ENCODE data around the gene IL1RAPL2.
"Not testable (repeated sequence)": the region's sequence is repeated elsewhere in the genome, so short reads cannot be mapped to it uniquely, and the experiment has no call there.

IL1RAPL2 gene

GRCh38 chrX:105101378-105101777 is 535.4 kb downstream of the IL1RAPL2 start:
- no peak overlapping the region for H3K4me3 ChIP-seq (ENCODE audit: low read depth, low read length)
- H3K27me3 ChIP-seq (replicated peaks), result no peaks in the 10 kb centered on the region
- in situ Hi-C loops (cut with HindIII; ENCODE audit: low pct_ligation_motif_present, low sequenced_read_pairs), result no loop called here
- no peak for DNase-seq
- no peaks in the 10 kb centered on the region for H3K36me3 ChIP-seq (replicated peaks)
- no peak for TF ChIP-seq CTCF (IDR thresholded peaks at IDR 0.05; ENCODE audit: low read depth, low read length, missing control alignments)
- no peak overlapping the region for H3K27ac ChIP-seq

- H3K27ac ChIP-seq, result no peak overlapping the region
- H3K36me3 ChIP-seq (replicated peaks), result no peaks in the 10 kb centered on the region
- DNase-seq, result no peak
- H3K27me3 ChIP-seq (replicated peaks), result no peaks in the 10 kb centered on the region
- TF ChIP-seq CTCF (IDR thresholded peaks at IDR 0.05; ENCODE audit: low read depth, low read length, missing control alignments), result no peak
- in situ Hi-C loops (cut with HindIII; ENCODE audit: low pct_ligation_motif_present, low sequenced_read_pairs), result no loop called here
- no peak overlapping the region for H3K4me3 ChIP-seq (ENCODE audit: low read depth, low read length)
Measured at GRCh38 chrX:105109936-105110335, 543.9 kb downstream of the IL1RAPL2 start.

GRCh38 chrX:105114554-105115130 is 548.6 kb downstream of the IL1RAPL2 start:
- H3K36me3 ChIP-seq (replicated peaks), result no peaks in the 10 kb centered on the region
- no peaks in the 10 kb centered on the region for H3K27me3 ChIP-seq (replicated peaks)
- in situ Hi-C loops (cut with HindIII; ENCODE audit: low pct_ligation_motif_present, low sequenced_read_pairs), result no loop called here
- no peak overlapping the region for H3K4me3 ChIP-seq (ENCODE audit: low read depth, low read length)
- DNase-seq, result no peak
- TF ChIP-seq CTCF (IDR thresholded peaks at IDR 0.05; ENCODE audit: low read depth, low read length, missing control alignments), result no peak
- no peak overlapping the region for H3K27ac ChIP-seq

- H3K27ac ChIP-seq; H3K27me3 ChIP-seq (replicated peaks); in situ Hi-C loops (cut with HindIII; ENCODE audit: low pct_ligation_motif_present, low sequenced_read_pairs); DNase-seq; H3K4me3 ChIP-seq (ENCODE audit: low read depth, low read length); H3K36me3 ChIP-seq (replicated peaks): not testable (repeated sequence)
Measured at GRCh38 chrX:105115596-105116320, 549.8 kb downstream of the IL1RAPL2 start.

- no peak overlapping the region for H3K27ac ChIP-seq
- in situ Hi-C loops (cut with HindIII; ENCODE audit: low pct_ligation_motif_present, low sequenced_read_pairs), result no loop called here
- no peaks in the 10 kb centered on the region for H3K36me3 ChIP-seq (replicated peaks)
- no peak for TF ChIP-seq CTCF (IDR thresholded peaks at IDR 0.05; ENCODE audit: low read depth, low read length, missing control alignments)
- DNase-seq, result no peak
- no peaks in the 10 kb centered on the region for H3K27me3 ChIP-seq (replicated peaks)
- H3K4me3 ChIP-seq (ENCODE audit: low read depth, low read length), result no peak overlapping the region
Measured at GRCh38 chrX:105116486-105116885, 550.5 kb downstream of the IL1RAPL2 start.

- TF ChIP-seq CTCF (IDR thresholded peaks at IDR 0.05; ENCODE audit: low read depth, low read length, missing control alignments), result no peak
- Histone ChIP-seq H3K36me3 (replicated peaks) (no peaks in the 10 kb centered on the region), H3K4me3 (ENCODE audit: low read depth, low read length) (no peak overlapping the region), H3K27ac (no peak overlapping the region), H3K27me3 (replicated peaks) (no peaks in the 10 kb centered on the region)
- no peak for DNase-seq
- in situ Hi-C loops (cut with HindIII; ENCODE audit: low pct_ligation_motif_present, low sequenced_read_pairs), result no loop called here
Measured at GRCh38 chrX:105117621-105118020, 551.6 kb downstream of the IL1RAPL2 start.
